HTR-8/SVneo (cell line): Measurements from ENCODE around the gene RFC1.

Source experiments
- DNase-seq: peaks from one replicate; pipeline ENCODE4 v3.0.0; 2011; ENCODE audit warnings: low spot score, mixed read lengths; ENCODE audit not compliant: insufficient read length
- FAIRE-seq: peaks from 2 replicates; lab custom pipeline; 2011; peaks lifted over from hg19 to GRCh38; lab: Jason Lieb, UNC

Gene RFC1

GRCh38 chr4:39255871-39256270 is 110.3 kb downstream of the RFC1 start:
- DNase-seq (no peak), FAIRE-seq (no peak)

DNA sequence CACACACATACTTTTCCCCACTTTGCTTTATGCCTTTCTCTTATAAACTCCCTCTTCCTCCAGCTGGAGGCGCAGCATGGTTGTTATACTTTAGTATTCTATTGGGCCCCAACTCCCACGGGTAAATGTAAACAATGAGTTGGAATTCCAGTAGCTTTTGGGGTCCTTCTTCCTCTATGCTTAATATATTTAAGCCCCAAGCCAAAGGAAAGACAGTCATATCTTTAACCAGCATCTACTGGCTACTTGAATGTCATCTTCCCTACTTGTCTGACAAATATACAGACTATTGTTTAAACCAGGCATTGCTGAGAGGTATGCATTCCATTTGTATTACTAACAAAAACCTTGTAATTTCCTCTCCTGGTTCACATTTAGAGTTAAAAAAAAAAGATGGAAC is 110.9 kb downstream of the RFC1 start:
- DNase-seq (peak; percentile 80), FAIRE-seq (peak; percentile 23)

GRCh38 chr4:39243462-39243861 is 122.7 kb downstream of the RFC1 start:
- DNase-seq (no peak), FAIRE-seq (no peak)
